GM18505 (cell line): ENCODE results near the gene CCDC187.

Source experiments
- ATAC-seq: cut with Tn5 transposase; IDR thresholded peaks from one replicate; pipeline ENCODE4 v1.9.1; 2021; ENCODE audit not compliant: unreplicated experiment
- POLR2A ChIP-seq: IDR thresholded peaks from 4 replicates; pipeline ENCODE4 v1.6.1; 2011; ENCODE audit warnings: borderline replicate concordance; ENCODE audit not compliant: insufficient read depth, insufficient read length; ENCODE audit errors: extremely low read depth

CCDC187 gene

DNA sequence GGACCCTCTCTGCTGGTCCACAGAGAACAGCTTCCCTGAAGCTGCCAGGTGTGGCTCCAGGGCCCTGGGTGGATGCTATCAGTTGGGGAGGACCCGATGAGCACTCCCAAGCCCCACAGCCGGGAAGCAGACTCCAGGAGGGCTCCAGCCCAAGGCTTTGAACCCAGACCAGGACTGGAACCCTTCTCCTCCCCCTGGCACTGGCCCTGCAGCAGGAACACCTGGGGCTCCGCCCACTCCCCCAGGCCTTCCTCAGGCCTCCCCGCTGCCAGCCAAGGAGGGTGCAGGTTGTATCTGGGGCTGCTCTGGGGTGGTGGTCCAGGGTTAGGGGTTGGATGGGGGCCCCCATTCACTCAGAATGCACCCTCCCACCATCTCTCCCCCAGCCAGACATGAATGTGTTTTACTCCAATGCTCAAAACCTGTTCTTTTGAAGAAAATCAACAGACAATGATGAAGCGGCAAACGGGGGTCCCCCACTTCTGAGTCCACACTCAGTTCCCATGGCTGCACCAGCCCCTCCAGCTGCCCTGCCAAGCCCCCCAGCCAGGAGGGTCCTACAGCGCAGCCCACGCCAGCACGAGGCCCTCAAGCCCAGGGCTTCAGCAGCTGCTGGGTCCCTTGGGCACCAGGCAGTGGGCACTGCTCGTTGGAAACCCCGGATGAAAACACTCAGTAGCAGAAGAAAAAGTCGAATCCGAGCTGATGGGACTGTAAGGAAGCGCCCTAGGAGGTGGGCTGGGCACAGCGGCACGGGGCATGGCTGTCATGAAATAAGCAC, 23.2 kb downstream of the CCDC187 start:
- ATAC-seq = no peak
- no peak for TF ChIP-seq POLR2A

DNA sequence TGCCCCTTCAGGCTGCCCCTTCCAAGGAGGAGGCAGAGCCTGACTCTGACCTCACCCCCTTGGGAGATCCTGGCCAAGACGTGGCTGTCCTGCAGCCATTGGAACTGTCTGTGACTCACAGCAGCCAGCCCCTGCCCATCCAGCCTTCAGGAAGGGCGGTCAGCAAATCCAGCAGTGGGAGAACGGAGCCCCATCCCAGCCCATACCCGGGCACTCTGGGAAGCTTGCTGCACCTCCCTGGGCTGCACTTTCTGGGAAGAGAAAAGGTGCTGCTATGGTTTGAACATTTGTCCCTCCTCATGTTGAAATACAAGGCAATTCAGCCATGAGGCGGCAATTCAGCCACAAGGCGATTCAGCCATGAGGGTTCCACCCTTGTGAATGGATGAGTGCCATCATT, 24.4 kb downstream of the CCDC187 start:
- no peak for ATAC-seq
- no peak for TF ChIP-seq POLR2A

DNA sequence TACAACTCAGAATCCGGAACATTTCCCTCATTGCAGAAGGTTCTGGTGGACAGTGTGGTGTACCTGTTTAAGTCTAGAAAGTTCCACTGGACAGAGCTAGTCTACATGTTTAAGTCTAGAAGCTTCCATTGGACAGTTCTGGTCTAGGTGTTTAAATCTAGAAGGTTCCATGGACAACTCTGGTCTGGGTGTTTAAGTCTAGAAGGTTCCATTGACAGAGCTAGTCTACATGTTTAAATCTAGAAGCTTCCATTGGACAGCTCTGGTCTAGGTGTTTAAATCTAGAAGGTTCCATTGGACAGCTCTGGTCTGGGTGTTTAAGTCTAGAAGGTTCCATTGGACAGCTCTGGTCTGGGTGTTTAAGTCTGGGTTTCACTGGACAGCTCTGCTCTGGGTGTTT, 25.0 kb downstream of the CCDC187 start:
- TF ChIP-seq POLR2A = no peak
- ATAC-seq = no peak

DNA sequence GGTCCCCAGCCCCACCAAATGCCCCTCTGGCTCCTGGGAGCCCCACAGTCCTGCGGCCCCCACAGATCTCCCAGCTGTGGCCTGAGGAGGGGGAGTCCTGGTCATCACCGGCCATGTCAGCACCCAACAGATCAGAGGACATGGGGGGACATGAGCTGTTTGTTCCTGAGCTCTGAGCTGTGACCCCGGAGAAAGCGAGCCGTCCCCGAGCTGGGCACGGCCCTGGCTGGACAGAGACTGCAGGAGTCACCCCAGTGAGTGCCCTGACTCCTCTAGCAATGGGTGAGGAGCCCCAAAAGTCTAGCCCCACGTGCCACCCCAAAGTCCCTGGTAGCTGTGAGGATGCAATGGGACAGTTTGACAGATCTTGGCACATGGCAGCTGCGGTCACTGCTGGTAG, 25.7 kb downstream of the CCDC187 start:
- TF ChIP-seq POLR2A = no peak
- ATAC-seq = no peak

DNA sequence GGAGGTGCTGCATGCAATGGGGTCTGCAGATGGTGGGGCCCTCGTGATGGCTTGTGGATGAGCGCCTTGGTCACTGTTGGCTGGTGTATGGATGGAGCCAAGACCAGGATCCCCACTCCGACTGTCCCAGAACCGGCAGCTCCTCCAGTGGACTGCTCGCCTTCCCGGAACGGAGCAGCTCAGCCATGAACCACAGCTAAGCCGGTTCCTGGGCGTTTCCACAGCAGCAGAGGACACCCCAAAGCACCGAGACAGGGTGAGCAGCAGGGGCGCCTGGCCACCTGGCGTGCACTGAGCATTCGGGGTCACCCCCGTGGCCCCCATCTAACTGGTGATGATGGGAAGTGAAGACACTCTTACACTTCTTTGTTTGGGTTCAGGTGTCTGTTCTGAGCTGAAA, 26.1 kb downstream of the CCDC187 start:
- ATAC-seq = no peak
- TF ChIP-seq POLR2A = no peak

DNA sequence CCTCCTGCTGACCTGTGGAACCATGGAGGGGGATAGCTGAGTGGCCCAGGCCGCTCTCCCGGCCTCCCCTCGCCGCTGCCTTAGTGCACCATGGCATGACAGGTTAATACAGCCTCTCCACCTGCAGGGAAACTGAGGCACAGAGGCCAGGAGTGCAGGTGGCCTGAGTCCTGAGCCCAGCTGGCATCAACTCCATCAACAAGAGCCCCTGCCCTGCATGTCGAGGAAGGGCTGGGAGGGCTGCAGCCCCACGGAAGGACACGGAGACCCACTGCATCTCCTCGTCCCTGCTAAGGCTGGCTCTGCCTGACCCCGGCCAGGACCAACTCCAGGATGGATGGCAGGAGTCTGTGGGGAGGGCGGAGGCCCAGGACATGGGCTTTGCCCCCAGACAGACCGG, 27.2 kb downstream of the CCDC187 start:
- ATAC-seq = no peak
- TF ChIP-seq POLR2A = no peak

DNA sequence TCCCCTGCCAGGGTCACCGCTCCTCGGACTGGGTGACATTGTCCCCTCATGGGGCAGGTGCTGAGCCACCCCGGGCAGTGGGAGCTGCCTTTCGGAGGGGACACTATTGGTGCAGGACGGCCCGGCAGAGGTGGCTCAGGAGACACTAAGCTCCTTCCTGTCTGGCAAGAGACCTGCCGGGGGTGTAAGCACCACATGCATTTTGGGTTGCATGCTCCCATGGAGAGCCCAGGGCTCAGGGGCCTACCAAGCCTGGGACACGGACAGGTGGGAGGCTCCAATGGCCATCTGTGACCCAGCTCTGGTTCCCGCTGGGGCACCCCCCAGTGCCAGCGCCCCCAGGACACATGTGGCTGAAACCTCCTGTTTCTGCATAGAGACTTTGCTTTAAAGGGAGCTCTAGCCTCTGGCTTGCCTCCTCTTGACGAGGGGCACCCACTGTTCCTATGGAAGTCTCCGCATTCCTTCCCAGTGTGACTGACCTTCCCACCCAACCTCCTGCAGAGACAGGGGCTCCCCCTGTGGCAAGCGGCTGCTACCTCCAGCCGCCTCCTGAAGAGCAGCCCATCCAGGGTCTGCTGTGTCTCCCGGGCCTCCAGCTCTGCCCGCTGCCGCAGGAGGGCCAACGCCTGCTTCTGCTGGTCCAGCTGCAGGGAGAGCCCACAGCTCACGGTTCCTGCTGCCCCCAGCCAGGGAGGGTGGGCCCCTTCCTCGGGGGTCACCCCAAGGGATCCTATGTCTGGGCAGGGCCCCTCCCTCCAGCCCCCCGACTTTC, 28.1 kb downstream of the CCDC187 start:
- ATAC-seq = no peak

DNA sequence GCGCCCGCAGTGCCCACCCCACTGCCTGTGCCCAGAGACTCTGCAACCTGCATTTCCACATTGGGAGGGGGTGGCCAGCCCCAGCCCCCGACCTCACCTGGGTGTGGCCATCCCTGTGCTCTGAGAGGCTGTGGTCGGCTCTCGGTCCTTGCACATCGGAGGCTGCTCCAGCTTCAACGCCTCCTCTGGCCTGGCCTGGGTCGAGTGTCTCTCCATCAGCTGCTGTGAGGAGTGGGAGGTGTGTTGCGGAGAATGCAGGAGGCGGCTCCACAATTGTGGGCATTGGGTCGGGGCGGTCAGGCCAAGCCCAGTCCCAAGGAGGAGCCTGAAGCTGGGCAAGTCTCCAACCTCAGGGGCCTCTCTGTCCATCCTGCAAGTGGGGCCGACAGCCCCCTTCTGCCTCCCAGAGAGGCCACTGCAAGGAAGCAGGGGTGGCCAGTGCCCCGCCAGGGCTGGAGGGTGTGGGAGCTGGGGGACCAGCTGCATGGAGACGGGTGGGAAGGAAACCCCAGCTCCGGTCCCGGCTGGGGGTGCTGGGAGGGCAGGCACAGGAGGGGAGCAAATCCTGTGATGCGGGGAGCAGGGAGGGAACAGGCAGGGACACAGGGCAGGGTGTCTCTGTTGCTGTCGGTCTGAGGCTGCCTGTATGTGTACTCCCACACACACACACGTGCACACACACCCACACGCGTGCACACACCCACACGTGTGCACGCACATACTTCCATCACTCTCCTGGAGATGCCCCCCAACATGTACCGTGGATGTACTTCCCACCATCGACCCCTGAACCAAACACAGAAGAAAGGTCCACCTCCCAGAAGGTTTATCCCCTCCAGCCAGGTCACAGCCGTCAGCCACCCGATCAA, 28.9 kb downstream of the CCDC187 start:
- TF ChIP-seq POLR2A = no peak
- ATAC-seq = no peak

More for the DNA sequence above, 28.1 kb downstream of the CCDC187 start:
- no peak for TF ChIP-seq POLR2A

DNA sequence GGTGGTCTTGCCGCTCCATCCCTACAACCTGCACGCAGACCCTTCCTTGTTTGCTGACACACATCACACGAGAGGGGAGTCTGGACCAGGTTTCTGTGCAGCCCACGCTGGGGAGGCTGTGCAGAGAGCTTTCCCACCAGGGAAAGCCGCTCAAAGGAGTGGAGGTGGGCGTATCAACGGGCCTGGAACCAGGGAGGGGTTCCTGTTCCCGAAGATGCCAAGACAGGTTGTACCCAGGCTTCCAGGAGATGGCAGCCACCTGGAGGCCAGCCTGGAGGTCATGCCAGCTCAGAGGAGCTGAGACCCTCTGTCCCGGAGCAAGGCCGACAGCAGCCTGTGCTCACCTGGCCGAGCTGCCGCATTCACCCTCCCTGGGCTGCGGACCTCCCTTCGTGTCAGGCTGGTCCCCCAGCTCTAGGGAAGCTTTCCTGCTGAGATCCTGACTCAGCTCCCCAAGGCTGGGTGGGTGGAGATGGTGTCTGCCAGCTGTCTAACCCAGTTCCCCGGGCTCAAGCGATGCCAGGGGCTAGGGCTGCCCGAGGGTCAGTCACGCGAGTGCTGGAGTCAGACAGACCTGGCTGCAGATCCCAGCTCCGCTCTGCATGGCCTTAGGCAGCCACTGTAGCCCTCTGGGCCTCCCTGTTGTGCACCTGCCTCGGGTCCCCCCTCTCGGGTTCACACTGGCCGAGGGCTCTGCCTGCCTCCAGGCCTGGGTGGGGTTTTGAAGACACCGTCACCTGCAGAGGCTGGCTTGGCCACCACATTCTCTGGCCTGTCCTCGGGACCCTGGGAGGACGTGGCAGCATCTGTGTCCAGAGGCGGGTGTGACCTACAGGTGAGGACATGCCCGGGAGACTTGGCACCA, 29.7 kb downstream of the CCDC187 start:
- TF ChIP-seq POLR2A = no peak
- no peak for ATAC-seq

DNA sequence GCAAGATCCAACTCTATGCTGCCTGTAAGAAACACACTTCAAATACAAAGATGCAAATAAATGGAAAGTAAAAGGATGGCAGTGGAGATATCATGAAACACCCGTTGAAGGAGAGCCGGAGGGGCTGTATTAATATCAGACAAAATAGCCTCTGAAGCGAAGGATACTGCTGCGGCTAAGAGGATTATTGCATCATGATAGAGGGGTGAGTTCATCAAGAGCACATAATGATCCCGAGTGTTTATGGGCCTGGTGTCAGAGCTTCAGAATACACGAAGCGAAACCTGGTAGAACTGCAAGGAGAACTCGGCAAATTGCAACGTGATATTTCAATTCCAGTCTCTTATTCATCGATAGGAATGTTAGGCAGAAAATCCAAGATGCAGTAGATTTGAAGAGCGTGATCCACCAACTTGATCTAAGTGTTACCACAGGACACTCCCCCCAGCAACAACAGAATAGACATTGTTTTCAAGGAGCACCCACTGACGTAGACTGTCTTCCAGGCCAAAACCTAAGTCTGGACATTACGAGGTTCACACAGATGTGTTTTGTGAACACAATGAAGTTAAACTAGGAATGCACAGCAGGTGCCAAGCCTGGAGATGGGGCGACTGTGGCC, 30.5 kb downstream of the CCDC187 start:
- ATAC-seq = no peak
- no peak for TF ChIP-seq POLR2A

DNA sequence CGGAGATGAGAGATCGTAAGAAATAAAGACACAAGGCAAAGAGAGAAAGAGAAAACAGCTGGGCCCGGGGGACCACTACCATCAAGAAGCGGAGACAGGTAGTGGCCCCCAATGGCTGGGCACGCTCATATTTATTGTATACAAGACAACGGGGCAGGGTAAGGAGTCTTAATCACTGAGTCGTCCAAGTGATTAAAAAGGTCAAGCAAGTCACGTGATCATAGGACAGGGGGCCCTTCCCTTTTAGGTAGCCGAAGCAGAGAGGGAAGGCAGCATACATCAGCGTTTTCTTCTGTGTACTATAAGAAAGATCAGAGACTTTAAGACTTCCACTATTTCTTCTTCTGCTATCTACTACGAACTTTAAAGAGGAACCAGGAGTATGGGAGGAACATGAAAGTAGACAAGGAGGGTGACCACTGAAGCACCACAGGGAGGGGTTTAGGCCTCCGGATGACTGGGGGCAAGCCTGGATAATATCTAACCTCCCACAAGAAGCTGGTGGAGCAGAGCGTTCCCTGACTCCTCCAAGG, 33.7 kb downstream of the CCDC187 start:
- no peak for ATAC-seq
- no peak for TF ChIP-seq POLR2A

DNA sequence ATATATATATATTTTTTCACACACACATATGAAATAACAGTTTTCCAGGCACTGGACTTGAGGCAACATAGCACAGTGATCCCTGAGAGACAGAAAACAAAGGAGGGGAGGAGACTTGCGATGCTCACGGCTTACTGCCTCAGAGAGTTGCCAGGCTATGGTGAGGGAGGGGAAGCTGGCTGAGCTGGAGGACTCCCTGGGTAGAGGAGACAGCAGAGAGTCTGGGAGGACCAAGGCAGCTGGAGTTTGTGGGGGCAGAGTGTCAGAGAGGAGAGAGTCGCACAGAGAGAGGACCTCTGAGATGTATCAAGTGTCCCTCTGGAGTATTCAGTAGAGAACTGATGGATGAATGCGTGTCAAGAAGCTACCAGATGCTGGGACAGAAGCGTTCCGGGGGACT, 35.2 kb downstream of the CCDC187 start:
- TF ChIP-seq POLR2A = no peak
- ATAC-seq = no peak
